Osteoblast (primary cell): Measurements from ENCODE around the gene AFAP1. TPM values are rescaled to one million over a fixed set of nuclear protein-coding genes. Genes with fewer than 3 reads are reported as not detected.
A peak's percentile ranks its signal among the peaks of the same experiment; 100 is the strongest.

Experiments used
- DNase-seq: peaks from one replicate; pipeline ENCODE4 v3.0.0; 2011; ENCODE audit warnings: low spot score, mixed read lengths; ENCODE audit not compliant: insufficient read length; ENCODE audit errors: missing footprints
- H2AFZ ChIP-seq: 2 replicates; pipeline ENCODE4 v1.6.0; 2011; ENCODE audit warnings: mild to moderate bottlenecking, low read length
- H3K27ac ChIP-seq: 2 replicates; pipeline ENCODE4 v1.5.1; 2011; ENCODE audit warnings: mild to moderate bottlenecking, low read depth, low read length, moderate library complexity
- H3K27me3 ChIP-seq: 2 replicates; pipeline ENCODE4 v1.6.0; 2012; ENCODE audit warnings: mild to moderate bottlenecking, control low read depth, inconsistent platforms, low read length, moderate library complexity; ENCODE audit not compliant: insufficient read depth
- H3K36me3 ChIP-seq: 2 replicates; pipeline ENCODE4 v1.5.1; 2011; ENCODE audit warnings: mild to moderate bottlenecking, low read length, control low read depth, moderate library complexity; ENCODE audit not compliant: insufficient read depth
- H3K4me1 ChIP-seq: 2 replicates; pipeline ENCODE4 v1.5.1; 2011; ENCODE audit warnings: mild to moderate bottlenecking, low read length, control low read depth, moderate library complexity; ENCODE audit not compliant: insufficient read depth
- H3K4me2 ChIP-seq: 2 replicates; pipeline ENCODE4 v1.6.0; 2011; ENCODE audit warnings: mild to moderate bottlenecking, low read length; ENCODE audit not compliant: insufficient read depth
- H3K4me3 ChIP-seq: fragments of 200-600 bp; sonication (generic); 3 replicates; pipeline ENCODE4 v1.5.1; 2012; ENCODE audit warnings: mild to moderate bottlenecking, low read length, inconsistent platforms; ENCODE audit not compliant: insufficient read depth
- H3K79me2 ChIP-seq: 2 replicates; pipeline ENCODE4 v1.6.0; 2012; ENCODE audit warnings: mild to moderate bottlenecking, low read length, control low read depth, inconsistent platforms; ENCODE audit not compliant: insufficient read depth
- H3K9me3 ChIP-seq: 2 replicates; pipeline ENCODE4 v1.5.1; 2011; ENCODE audit warnings: low read depth, low read length, control low read depth
- H4K20me1 ChIP-seq: 2 replicates; pipeline ENCODE4 v1.6.0; 2012; ENCODE audit warnings: mild to moderate bottlenecking, low read length, control low read depth; ENCODE audit not compliant: insufficient read depth
- total RNA-seq: library from RNA; depleted of rRNA; stranded (reverse); fragments of >200 nt; gene quantifications from 2 replicates; pipeline ENCODE4 v1.2.3, GENCODE V29; 2012
- TF ChIP-seq, protein P1 (sequence below): IDR thresholded peaks from 2 replicates; pipeline ENCODE4 v1.5.1; 2011; ENCODE audit warnings: mild to moderate bottlenecking, low read depth, low read length, moderate library complexity; ENCODE audit errors: extremely low read depth

AFAP1 gene
- total RNA-seq, 1 donor, result 101 TPM

DNA sequence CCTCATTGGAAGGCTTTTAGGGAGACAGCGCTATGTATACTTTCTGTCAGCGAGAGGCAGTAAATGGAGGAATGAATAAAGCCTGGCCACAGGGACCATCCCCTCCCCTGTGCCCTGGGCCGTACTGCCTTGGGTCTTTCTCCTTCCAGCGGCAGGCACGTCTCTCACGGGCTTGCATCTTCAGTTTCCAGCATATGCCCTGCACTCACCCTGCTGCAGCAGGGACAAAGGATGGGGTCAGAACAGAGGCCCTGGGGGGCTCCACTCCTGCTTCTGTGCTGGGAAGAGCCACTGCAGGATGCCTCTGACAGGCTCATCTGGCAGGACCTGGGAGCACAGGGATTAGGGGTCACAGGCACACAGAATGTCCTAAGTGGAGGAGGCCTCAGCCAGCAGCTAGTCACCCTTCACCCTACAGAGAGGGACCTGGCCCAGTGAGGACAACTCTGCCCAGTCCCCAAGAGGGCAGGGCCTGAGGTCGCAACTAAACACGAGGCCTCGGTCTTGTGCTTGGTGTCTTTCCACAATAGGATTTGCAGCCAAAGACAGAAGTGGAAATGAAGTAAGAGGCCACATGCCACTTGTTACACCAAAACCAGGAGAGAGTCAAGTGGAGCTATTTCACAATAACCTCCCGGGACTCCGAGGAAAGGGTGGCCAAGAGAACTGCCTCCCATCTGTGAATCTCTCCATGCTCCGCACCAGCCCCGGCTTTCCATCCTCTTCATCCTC is 150.8 kb downstream of the AFAP1 start:
- no peak overlapping the region for H2AFZ ChIP-seq
- no peak overlapping the region for H3K4me2 ChIP-seq
- TF ChIP-seq, protein P1, sequence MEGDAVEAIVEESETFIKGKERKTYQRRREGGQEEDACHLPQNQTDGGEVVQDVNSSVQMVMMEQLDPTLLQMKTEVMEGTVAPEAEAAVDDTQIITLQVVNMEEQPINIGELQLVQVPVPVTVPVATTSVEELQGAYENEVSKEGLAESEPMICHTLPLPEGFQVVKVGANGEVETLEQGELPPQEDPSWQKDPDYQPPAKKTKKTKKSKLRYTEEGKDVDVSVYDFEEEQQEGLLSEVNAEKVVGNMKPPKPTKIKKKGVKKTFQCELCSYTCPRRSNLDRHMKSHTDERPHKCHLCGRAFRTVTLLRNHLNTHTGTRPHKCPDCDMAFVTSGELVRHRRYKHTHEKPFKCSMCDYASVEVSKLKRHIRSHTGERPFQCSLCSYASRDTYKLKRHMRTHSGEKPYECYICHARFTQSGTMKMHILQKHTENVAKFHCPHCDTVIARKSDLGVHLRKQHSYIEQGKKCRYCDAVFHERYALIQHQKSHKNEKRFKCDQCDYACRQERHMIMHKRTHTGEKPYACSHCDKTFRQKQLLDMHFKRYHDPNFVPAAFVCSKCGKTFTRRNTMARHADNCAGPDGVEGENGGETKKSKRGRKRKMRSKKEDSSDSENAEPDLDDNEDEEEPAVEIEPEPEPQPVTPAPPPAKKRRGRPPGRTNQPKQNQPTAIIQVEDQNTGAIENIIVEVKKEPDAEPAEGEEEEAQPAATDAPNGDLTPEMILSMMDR, result no peak
- no peak for DNase-seq
- H3K27ac ChIP-seq, result peak overlapping the region; percentile 21
- peaks cover 93% of the 10 kb centered on the region for H3K79me2 ChIP-seq
- no peaks in the 10 kb centered on the region for H3K27me3 ChIP-seq
- H3K4me3 ChIP-seq, result no peak overlapping the region
- peaks cover 30% of the 10 kb centered on the region for H3K4me1 ChIP-seq
- H3K9me3 ChIP-seq, result no peaks in the 10 kb centered on the region
- H3K36me3 ChIP-seq, result peaks cover 96% of the 10 kb centered on the region
- H4K20me1 ChIP-seq, result peaks cover 72% of the 10 kb centered on the region

DNA sequence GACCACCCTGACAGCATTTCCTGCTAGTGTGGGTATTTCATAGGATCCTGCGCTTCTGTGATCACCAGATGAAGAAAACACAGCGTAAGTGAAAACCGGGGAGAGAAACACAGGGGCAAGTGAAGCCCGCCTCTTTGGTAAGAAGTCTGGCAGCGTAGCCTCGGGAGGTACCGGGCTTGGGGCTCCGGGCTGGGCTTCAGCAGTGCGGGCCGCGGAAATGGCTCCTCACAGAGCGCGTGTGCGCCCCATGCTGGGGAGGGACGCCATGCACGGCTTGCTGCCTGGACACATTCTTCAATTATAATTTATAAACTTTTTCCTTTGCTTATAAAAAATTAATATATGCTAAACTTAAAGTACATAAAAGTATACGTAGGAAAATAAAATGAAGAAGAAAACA is 151.5 kb downstream of the AFAP1 start:
- H4K20me1 ChIP-seq, result peaks cover 72% of the 10 kb centered on the region
- H3K4me2 ChIP-seq, result no peak overlapping the region
- H3K4me1 ChIP-seq, result peaks cover 23% of the 10 kb centered on the region
- H3K27me3 ChIP-seq, result no peaks in the 10 kb centered on the region
- peaks cover 94% of the 10 kb centered on the region for H3K79me2 ChIP-seq
- DNase-seq, result no peak
- H3K4me3 ChIP-seq, result no peak overlapping the region
- no peak overlapping the region for H3K27ac ChIP-seq
- H2AFZ ChIP-seq, result no peak overlapping the region
- H3K36me3 ChIP-seq, result peaks cover 96% of the 10 kb centered on the region
- H3K9me3 ChIP-seq, result no peaks in the 10 kb centered on the region
- TF ChIP-seq, protein P1, result no peak

DNA sequence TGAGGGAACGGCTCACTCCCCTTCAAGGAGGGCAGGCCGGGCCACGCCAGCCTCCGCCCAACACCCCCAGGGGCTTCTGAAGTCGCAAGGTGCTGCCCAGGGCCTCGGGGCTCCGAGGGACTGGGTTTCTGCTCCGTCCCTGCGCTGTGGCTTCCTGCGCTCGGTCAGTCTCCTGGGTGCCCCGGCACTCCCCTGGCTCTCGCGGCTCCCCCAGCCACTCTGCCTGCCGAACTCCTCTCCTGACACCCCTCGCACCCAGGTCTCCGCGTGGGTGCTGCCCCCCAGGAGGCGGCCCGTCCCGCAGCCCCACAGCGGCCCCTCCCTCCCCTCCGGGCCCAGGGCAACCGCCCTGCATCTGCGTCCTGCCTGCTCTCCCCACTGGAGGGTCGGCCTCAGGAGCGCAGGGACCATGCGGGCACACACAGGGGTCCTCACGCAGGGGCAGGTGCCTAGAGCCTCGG is 151.9 kb downstream of the AFAP1 start:
- Histone ChIP-seq H3K36me3 (peaks cover 95% of the 10 kb centered on the region), H3K27me3 (no peaks in the 10 kb centered on the region), H3K27ac (no peak overlapping the region), H4K20me1 (peaks cover 74% of the 10 kb centered on the region), H3K4me1 (peaks cover 21% of the 10 kb centered on the region), H3K4me3 (no peak overlapping the region), H2AFZ (no peak overlapping the region), H3K79me2 (peaks cover 96% of the 10 kb centered on the region), H3K4me2 (no peak overlapping the region), H3K9me3 (no peaks in the 10 kb centered on the region)
- DNase-seq, result no peak
- TF ChIP-seq, protein P1, result no peak

DNA sequence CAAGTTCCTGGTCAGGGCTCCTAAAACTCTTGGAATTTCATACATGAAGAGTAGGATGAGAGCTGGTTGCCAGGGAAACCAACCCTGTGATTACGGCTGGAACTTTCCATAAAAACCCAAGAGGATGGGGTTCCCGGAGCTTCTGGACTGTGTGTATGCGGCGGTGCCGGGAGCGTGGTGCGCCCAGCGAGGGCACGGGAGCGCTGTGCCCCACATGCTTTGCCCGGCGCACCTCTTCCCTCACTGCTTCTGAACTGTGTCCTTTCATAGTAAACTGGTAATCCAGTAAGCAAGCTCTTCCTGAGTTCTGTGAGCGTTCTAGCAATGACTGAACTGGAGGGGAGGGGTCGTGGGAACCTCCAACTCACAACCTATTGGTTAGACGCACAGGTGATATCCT is 152.6 kb downstream of the AFAP1 start:
- peaks cover 75% of the 10 kb centered on the region for H4K20me1 ChIP-seq

More for the DNA sequence above, 152.6 kb downstream of the AFAP1 start:
- no peak overlapping the region for H3K4me3 ChIP-seq
- H3K27ac ChIP-seq, result no peak overlapping the region
- peaks cover 97% of the 10 kb centered on the region for H3K79me2 ChIP-seq
- H3K4me2 ChIP-seq, result no peak overlapping the region
- H3K4me1 ChIP-seq, result peaks cover 18% of the 10 kb centered on the region
- no peak for DNase-seq
- TF ChIP-seq, protein P1, result no peak
- H3K36me3 ChIP-seq, result peaks cover 95% of the 10 kb centered on the region
- no peaks in the 10 kb centered on the region for H3K27me3 ChIP-seq
- H3K9me3 ChIP-seq, result no peaks in the 10 kb centered on the region
- H2AFZ ChIP-seq, result no peak overlapping the region
